ENCODE measurements around the gene CPNE4. TPM values are rescaled to one million over a fixed set of nuclear protein-coding genes. Genes with fewer than 3 reads are reported as not detected.

Gene CPNE4
- polyA plus RNA-seq, 1 donor: 0.15 TPM

- DNase-seq: no peak
Measured at GRCh38 chr3:131868203-131868602, 166.6 kb downstream of the CPNE4 start.

- DNase-seq: no peak
Measured at GRCh38 chr3:131856171-131856570, 178.6 kb downstream of the CPNE4 start.

DNA sequence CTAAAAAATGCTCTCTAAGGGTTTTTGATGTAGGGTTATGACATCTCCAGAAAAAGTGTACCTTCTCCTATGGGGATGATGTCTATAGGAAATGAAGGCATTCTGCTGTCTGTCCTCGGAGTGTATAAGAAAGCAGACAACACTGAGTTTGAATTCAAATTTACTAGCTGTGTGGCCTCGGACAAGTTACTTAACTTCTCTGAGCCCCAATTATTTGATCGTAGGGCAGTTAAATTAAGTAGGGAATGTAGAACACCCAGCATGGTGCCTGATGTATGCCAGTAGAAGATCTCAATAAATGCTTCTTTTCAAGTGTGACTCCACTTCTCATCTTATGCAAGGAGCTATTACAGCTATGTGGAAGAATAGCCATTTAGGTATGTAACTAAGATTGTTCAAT lies 184.6 kb downstream of the CPNE4 start:
- no peak for DNase-seq

DNA sequence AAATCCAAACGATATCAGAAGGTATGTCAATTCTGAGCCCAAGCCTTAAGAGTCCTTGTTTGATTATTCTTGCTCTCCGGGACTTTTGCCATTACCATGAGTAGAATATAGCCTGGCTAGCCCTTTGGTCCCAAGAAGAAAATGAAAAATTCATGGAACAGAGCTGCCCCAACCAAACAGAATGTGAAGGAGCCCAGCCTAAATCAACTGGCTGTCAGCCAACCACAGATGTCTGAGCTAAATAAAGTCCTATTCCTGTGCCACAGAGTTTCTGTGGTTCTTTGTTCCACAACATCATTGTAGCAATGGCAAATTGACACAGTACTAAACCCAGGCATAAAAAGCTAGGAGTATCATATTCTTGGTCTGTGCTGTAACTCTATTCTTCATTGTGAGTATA lies 185.2 kb downstream of the CPNE4 start:
- no peak for DNase-seq

- no peak for DNase-seq
Measured at GRCh38 chr3:131847966-131848510, 186.8 kb downstream of the CPNE4 start.

GRCh38 chr3:131846296-131846924 lies 188.4 kb downstream of the CPNE4 start:
- DNase-seq: no peak

GRCh38 chr3:131843174-131843573 lies 191.6 kb downstream of the CPNE4 start:
- DNase-seq: no peak

DNA sequence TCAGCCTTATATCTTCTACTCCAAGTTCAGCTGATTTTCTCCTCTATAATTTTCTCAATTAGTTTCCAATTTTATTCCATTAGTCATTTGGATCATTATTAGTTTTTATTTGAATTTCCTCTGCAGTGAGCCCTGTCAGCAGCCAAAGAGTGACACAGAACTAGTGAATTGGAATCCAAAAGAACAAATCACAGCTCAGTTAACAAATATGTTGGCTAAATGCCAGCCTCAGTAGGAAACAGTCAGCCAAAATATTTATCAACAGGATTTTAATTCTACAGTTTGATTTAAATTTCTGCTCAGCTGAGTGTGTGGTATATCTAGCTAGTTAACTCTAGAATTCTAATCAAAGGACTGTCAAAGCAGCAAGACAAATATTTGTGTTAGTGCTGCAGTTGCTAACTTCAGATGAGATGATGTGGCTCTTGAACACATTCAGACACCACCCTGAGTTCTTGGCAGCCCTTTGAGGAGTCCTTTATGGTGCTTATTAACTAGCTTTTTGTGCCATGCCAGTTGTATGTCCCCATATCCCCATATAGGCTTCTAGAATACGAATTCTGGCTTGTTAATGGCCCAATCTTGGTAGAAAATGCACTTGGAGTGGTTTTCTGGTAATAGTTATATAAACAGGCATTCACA lies 194.5 kb downstream of the CPNE4 start:
- DNase-seq: no peak

DNA sequence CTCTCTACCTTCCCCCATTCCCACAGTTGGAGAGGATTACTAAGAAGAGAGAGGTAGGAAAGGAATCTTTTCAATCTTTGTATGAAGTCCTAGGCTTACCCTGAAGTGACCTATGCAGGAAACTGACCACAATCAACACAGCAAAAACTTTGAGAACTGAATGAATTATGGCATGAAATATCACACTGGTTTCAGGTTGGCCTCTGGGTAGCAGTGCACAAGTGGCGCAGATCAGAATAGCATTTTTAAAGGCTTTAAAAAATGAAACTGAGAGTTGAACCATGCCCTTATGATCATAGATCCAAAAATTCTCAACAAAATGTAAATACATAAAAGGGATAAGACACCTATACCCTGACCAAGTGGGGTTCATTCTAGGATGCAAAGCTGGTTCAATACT lies 198.9 kb downstream of the CPNE4 start:
- no peak for DNase-seq

- DNase-seq: no peak
Measured at GRCh38 chr3:131831608-131832007, 203.2 kb downstream of the CPNE4 start.

DNA sequence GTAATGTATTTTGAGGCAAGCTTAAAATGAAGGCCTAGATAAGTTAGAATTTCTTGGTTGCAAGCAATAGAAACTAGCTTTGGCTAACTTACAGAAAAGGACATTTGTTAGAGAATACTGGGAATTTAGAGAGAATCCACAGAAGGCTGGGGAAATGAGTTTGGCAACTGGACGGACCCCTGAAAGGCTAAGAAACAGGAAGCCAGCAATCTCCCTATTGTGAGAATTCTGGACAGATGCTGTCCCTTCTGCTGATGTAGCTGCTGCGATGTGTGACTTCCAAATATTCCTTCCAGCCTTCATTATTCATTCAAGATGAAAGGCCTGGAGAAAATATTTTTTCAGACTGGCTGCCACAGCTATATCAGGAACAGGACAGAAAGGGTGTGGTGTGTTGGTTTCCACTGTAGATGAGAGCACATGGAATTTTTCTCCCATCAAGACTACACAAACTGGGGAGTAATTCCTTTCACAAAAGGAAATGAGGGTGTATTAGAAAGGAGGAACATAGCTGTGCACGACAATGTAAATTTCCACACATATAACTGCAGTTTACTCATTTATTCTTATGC lies 213.5 kb downstream of the CPNE4 start:
- DNase-seq: no peak

DNA sequence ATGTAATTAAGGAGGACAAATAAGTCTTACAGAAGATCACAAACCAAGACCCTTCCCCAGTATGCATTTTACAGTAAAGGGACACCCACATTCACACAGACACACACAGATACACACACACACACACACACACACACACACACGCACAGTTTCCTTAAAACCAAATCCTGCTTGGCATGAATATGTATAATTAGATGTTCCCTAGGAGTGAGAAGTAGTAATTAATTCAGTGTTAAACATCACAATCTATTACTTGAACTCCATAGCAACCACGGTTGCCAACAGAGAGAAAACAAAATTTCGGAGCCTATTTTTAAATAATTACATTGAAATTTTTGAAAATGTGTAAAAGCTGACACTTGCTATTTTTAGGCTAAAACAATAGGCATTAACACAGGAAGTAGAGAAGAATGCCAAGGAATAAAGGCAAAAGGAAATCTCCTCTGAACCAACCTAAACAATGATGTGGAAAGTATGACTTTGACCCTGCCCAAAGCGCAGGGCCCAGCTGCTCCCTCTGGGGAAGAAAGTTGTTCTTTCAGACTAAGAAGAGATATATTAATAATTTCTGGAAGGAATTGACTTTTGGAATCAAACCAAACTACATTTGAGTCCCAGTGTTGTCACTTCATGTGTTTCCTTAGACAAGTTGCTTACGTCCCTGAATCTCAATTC lies 215.3 kb downstream of the CPNE4 start:
- no peak for DNase-seq

GRCh38 chr3:131812433-131812832 lies 222.4 kb downstream of the CPNE4 start:
- DNase-seq: no peak

DNA sequence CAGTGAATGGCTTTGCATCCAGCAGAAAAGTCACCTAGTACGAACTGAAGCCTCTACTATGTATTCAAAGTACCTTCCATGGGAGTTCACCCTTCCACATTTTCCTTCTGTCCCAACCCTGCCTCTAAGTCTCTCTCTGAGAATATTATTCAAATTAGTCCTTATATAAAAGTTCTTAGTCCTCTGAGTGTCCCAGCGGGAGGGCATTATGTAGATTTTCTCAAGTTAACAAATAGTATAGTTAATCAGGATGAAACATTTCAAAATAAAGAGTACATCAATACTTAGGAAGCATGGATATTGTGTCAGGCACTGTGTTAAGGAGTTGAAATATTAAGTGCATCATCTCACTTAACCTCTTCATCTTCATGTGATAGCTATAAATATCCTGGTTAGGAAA lies 223.3 kb downstream of the CPNE4 start:
- DNase-seq: no peak

- DNase-seq: no peak
Measured at GRCh38 chr3:131807822-131808221, 227.0 kb downstream of the CPNE4 start.

DNA sequence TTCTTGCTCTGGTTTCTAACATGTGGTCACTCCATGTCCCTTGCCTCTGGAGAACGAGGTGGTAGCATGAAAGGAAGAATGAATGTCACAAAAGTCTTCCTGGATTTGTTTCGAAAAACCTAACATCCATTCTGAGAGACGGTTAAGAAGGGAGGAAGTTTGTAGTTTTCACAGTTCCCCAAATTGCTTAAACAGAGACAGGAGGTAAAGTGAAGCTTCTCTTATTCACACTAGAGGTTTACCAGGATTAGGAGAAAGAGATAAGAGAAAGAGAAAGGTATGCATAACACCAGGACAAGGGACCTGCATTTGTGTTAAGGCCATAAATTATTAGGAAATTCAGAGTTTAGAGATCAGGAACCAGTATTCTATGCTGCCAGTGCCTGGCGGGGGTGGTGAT lies 228.1 kb downstream of the CPNE4 start:
- DNase-seq: no peak

DNA sequence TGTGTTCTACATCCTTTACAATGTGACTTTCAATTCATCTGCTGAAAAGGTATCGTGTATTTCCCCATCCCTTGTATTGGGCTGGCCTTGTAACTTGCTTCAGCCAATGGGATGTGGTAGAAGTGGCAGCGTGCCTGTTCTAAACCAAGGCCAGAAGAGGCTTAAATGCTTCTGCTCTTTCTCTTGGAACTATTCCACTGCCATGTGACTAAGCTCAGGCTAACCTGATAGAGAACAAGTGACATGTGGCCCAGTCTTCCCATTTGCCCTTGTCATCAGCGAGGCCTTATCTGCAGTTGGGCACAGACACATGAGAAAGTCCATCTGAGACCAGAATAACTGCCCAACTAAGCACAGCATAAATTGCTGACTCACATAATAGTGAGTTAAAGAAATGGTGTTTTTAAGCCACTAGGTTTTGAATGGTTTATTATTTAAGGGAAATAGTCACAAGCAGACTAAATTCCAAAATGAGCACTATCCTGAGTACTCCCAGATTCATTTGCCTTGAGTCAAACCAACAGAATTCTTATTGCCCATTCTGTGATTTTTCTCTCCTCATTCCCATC lies 230.2 kb downstream of the CPNE4 start:
- no peak for DNase-seq

DNA sequence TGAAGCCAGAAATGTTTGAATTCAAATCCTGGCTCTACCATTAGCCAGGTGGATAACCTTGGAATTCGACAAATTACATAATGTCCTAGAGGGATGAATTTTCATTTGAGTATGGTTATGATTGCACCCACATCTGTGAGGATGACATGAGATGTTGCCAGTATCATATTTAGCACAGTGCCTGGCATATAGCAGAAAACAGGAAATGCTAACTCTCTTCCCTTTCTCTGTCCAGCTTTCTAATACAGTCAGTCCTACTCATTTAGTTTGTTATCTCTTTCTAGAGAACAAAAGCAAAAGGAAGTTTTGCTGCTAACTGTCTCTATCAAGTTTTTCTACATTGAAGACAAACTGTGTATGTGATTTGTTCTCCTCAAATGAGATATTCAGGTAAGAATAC lies 231.7 kb downstream of the CPNE4 start:
- DNase-seq: no peak

DNA sequence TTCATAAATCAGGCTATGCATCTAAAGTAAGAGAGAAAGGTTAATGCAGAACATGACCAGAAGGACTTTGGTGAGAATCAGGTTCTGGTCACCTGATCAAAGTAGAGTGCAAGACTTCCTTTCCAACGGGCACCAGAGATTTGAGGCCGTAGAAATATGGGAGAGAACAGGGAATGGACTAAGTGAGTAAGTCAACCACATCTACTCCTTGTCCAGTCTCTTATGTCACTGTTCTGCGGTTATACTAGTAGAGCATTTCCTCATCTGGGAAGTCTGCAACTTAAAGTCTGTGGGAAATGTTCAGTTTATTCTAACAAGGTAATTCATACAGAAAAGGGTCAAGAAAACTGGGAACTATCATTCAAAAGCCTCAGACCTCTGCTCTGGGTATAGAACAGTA lies 232.8 kb downstream of the CPNE4 start:
- DNase-seq: no peak

DNA sequence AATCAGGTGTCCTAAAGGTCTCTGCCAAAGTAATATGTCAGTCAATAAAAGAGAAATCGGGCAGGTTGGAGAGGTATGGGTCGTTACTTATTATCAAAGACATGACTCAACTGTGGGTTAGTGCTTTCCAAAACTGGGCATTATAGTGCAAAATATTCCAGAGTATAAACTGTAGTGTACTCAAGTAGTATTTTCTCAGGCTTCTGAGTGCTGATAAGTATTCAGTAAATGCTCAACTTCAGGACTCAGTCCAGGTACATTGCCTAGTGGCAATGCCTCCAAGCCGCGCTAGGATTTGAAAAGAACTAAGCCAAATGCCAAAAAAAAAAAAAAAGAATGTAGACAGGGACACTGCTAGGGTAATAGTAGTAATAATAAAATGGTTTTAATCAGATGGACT lies 233.2 kb downstream of the CPNE4 start:
- DNase-seq: no peak

DNA sequence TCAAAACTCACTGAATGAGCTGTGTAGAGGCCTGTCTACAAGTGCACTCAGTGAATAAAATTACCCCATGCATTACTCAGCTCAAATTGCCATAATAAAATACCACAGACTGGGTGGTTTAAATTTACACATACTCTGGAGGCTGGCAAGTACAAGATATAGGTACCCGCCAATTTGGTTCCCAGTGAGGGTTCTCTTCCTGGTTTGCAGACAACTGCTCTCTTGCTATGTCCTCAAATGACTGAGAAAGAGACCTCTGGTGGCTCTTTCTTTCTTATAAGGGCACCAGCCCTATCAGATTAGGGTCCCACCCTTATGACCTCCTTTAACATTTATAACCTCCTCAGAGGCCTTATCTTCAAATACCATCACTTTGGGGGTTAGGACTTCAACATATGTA lies 237.0 kb downstream of the CPNE4 start:
- DNase-seq: no peak

GRCh38 chr3:131796558-131797198 lies 238.1 kb downstream of the CPNE4 start:
- DNase-seq: no peak

GRCh38 chr3:131796111-131796510 lies 238.7 kb downstream of the CPNE4 start:
- no peak for DNase-seq
